AG09319 (cell line): ENCODE results near the gene FNIP2.
"Not testable (repeated sequence)": the region's sequence is repeated elsewhere in the genome, so short reads cannot be mapped to it uniquely, and the experiment has no call there.

Experiments used
- DNase-seq: peaks from one replicate; pipeline ENCODE4 v3.0.0-alpha.2; 2010; ENCODE audit warnings: low read depth; ENCODE audit errors: extremely low read depth
- TF ChIP-seq, protein P1 (sequence below): IDR thresholded peaks from 2 replicates; pipeline ENCODE4 v1.5.1; 2011; ENCODE audit warnings: low read depth, mild to moderate bottlenecking, inconsistent platforms, low read length, moderate library complexity

The FNIP2 gene

DNA sequence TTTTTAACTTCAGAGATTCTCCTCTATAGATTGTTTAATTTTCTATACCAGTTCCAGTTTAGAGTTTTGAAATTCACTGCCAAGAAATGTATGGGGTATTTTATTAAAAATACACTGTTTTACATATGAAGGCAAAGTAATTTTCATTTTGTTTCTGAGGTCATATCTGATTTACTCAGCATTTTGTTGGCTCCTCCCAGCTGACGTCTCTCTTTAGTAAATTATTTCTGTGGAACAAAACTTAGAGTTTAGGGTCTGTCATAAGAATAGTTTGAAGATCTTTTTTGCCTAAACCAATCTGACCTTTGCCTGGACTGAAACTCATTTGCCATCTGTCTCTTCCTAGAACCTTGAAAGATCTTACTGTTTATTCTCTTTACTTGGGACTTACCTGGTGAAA lies 16.9 kb downstream of the FNIP2 start:
- DNase-seq = no peak
- TF ChIP-seq, protein P1, sequence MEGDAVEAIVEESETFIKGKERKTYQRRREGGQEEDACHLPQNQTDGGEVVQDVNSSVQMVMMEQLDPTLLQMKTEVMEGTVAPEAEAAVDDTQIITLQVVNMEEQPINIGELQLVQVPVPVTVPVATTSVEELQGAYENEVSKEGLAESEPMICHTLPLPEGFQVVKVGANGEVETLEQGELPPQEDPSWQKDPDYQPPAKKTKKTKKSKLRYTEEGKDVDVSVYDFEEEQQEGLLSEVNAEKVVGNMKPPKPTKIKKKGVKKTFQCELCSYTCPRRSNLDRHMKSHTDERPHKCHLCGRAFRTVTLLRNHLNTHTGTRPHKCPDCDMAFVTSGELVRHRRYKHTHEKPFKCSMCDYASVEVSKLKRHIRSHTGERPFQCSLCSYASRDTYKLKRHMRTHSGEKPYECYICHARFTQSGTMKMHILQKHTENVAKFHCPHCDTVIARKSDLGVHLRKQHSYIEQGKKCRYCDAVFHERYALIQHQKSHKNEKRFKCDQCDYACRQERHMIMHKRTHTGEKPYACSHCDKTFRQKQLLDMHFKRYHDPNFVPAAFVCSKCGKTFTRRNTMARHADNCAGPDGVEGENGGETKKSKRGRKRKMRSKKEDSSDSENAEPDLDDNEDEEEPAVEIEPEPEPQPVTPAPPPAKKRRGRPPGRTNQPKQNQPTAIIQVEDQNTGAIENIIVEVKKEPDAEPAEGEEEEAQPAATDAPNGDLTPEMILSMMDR = no peak

DNA sequence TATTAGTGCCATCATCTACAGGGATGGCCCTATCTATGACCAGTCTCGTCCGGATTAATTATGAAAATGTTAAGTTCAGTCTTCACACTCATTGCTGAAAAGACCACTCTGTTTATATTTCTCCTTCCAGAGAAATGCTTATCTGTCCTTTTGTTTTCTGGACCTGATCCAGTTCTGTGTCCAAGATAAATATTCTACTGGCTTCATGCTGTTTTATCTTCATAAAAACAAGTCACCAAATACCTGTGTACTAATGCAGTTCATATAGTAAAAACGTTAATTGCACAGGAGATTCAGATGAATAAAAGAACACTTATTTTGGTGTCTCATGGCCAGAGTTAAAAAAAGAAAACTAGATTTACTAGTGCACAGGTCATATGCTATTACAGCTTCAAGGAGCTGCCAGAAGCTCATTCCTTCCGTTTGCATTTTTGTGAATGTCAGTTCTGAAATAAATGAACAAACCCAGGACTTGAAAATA lies 17.3 kb downstream of the FNIP2 start:
- TF ChIP-seq, protein P1 = no peak
- DNase-seq = no peak

DNA sequence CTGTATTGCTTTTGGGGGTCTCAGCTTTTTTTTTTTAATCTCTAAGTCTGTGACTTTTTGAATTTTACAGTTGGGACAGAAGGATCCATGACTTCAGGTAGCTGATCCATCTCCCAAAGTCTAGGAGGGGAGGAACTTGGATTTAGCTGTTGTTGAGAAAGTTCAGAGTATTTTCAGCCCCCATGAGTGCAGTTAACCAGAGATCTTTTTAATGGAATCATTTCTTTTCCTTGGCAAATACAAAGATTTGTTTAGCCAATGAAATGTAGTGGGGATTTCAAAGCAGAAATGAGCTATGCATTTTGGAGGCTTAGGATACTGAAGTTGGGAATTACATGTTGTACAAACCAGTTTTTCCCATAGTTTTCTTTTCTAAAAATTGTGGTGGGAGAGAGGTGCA lies 18.1 kb downstream of the FNIP2 start:
- DNase-seq = no peak
- TF ChIP-seq, protein P1 = no peak

DNA sequence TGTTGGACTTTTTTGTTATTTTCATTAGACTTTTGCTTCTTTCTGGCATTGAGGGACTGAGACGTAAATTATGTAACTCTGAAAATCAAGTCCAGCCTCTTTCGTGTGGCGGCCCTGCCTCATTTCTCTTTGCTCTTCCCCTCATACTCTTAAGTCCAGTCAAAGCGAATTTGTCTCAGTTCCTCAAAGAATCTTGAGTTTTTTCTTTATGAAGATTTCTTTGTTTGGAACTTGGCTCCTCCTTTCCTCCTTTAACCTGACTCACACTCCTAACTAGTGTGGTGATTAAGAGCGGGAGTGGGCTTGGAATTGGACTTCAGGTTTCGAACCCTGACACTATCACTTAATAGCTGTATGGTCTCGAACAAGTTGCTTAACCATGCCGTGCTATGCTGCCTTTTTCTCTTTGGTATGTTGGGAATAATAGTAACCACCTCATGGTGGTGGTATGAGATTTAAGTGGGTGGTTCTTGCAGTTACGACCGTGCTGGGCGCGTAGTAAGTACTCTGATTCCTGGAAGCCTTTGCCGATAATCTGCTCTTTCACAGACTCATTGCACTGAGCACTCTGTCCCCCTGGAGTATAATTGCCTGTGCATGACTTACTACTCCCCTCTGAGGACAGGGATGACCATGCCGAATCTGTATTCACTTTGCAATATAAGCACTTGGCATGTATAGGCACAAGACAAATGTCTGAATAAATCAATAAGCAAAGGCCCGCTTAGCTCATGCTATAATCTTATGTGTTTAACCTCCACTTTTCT lies 19.1 kb downstream of the FNIP2 start:
- TF ChIP-seq, protein P1 = no peak
- DNase-seq = no peak

DNA sequence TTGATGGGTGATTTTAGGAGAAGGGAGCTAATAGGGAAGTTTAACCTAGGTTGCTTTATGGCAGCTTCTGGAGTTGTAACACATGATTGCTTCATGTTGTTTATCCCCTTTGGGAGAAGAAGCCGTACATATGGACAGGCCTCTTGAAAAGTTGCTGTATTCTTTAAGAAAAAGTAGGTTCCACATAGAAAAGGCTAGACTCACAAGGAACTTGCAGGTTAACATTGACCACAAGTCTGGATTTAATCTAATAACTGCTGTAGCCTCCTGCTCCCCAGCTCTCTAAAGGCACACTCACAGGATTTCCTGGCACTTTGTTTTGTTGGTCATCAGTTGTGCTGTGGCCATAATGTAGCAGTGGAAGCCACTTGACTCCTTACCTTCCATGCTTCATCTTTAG lies 19.7 kb downstream of the FNIP2 start:
- TF ChIP-seq, protein P1 = no peak

DNA sequence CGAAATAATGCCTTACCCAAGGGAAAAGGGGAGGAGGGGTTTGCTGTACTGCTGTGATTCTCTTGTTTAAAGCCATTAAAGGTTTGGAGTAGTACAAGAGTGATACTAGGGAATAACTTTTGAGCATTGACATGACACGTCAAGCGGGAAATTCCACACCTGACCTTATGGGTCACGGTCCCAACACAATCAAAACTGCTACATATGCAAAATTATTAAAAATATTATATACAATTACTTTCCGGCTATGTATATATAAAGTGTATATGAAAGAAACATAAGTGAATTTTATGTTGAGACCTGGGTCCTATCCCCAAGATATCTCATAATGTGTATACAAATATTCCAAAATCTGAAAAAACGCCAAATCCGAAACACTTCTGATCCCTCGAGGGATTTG lies 21.0 kb downstream of the FNIP2 start:
- TF ChIP-seq, protein P1 = no peak
- DNase-seq = no peak

More for the DNA sequence above, 19.7 kb downstream of the FNIP2 start:
- DNase-seq = no peak

DNA sequence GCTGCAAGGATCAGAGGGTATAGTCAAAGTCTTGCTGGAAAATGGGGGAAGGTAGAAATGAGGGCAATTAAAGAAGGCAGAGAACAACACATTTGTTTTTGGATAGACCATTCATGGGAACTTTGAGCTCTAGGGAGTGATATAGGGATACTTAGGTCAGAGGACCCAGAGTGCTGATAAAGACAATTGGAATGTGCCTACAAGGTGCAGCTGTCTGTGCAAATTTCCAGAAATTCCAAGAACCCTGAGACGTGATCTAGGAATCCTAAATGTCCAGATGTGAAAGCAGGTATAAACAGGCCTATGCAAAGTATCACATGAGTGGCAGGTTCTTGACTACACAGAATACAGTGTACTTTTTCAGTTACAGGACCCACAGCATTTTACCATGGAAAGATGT lies 24.2 kb downstream of the FNIP2 start:
- TF ChIP-seq, protein P1 = no peak
- DNase-seq = no peak

DNA sequence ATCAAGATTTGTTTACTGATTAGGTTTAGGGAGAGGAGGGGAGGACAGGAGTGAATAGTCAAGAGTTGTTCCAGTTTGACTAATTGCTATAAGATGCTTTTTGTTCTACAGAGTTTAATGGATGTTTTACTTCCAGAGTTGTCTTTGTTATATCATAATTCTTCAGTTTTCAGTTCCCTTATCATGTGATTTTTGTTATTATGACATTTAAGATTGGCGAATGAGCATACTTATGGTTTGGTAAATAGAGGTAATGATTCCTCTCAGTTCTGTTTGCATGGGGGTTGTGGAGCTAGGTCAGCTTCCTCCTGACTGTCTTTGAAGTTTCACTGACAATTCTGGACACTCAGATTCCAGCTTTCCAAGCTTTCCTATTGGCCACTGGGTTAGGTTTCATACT lies 24.6 kb downstream of the FNIP2 start:
- DNase-seq = not testable (repeated sequence)
